Nephron (organoid): ENCODE results near the gene CLEC3B.

Experiments used
- H3K27ac Mint-ChIP-seq, 3 experiments: 2 replicates each; pipeline ENCODE4 v1.8.0; 2020; ENCODE audit warnings: mixed read lengths in 3 of 3, mild to moderate bottlenecking in 2 of 3, moderate library complexity in 1 of 3
- H3K27me3 Mint-ChIP-seq: 2 replicates; pipeline ENCODE4 v1.8.0; 2021; ENCODE audit warnings: low read depth, mild to moderate bottlenecking, moderate library complexity, mixed read lengths
- H3K36me3 Mint-ChIP-seq: 2 replicates; pipeline ENCODE4 v1.8.0; 2020; ENCODE audit warnings: low read depth, mixed read lengths
- H3K4me1 Mint-ChIP-seq: 2 replicates; pipeline ENCODE4 v1.8.0; 2020; ENCODE audit warnings: mixed read lengths
- H3K4me3 Mint-ChIP-seq, 3 experiments: 2 replicates each; pipeline ENCODE4 v1.8.0; 2020; ENCODE audit warnings: mild to moderate bottlenecking in 3 of 3, mixed read lengths in 3 of 3, moderate library complexity in 2 of 3
- H3K9me3 Mint-ChIP-seq: 2 replicates; pipeline ENCODE4 v1.8.0; 2020; ENCODE audit warnings: mixed read lengths
- CTCF ChIP-seq, 3 experiments: fragments of 200-600 bp; sonication (generic); IDR thresholded peaks; one replicate each; pipeline ENCODE4 v1.5.0; 2021; ENCODE audit warnings: antibody characterized with exemption in 3 of 3; ENCODE audit not compliant: unreplicated experiment in 3 of 3

Gene CLEC3B

GRCh38 chr3:45032113-45032512, 6.0 kb downstream of the CLEC3B start:
- H3K4me3 Mint-ChIP-seq = no peak overlapping the region
- TF ChIP-seq CTCF (IDR thresholded peaks at IDR 0.05; ENCODE audit: unreplicated experiment in 3 of 3) = no peak

GRCh38 chr3:45033791-45034190, 7.7 kb downstream of the CLEC3B start:
- Mint-ChIP-seq H3K27me3 (peaks cover 56% of the 10 kb centered on the region), H3K4me1 (peaks cover 24% of the 10 kb centered on the region), H3K4me3 (peak overlapping the region in 2 of 3 experiments; percentile 26 to 60), H3K9me3 (no peaks in the 10 kb centered on the region), H3K27ac (no peak overlapping the region), H3K36me3 (no peaks in the 10 kb centered on the region)
- TF ChIP-seq CTCF (IDR thresholded peaks at IDR 0.05; ENCODE audit: unreplicated experiment in 3 of 3) = no peak

More at GRCh38 chr3:45032113-45032512, 6.0 kb downstream of the CLEC3B start:
- Mint-ChIP-seq H3K9me3 (no peaks in the 10 kb centered on the region), H3K4me1 (peaks cover 20% of the 10 kb centered on the region), H3K27me3 (peaks cover 49% of the 10 kb centered on the region), H3K36me3 (no peaks in the 10 kb centered on the region), H3K27ac (peak overlapping the region in 1 of 3 experiments; percentile 3)

- Mint-ChIP-seq H3K36me3 (no peaks in the 10 kb centered on the region), H3K4me1 (peaks cover 25% of the 10 kb centered on the region), H3K27me3 (peaks cover 54% of the 10 kb centered on the region), H3K9me3 (no peaks in the 10 kb centered on the region), H3K4me3 (peak overlapping the region; percentile 49 to 61 (median 60)), H3K27ac (no peak overlapping the region)
- no peak for TF ChIP-seq CTCF (IDR thresholded peaks at IDR 0.05; ENCODE audit: unreplicated experiment in 3 of 3)
Measured at GRCh38 chr3:45034612-45035252, 8.6 kb downstream of the CLEC3B start.

GRCh38 chr3:45035441-45036301, 9.6 kb downstream of the CLEC3B start:
- H3K4me3 Mint-ChIP-seq = peak overlapping the region; percentile 78 to 83 (median 80)
- no peaks in the 10 kb centered on the region for H3K9me3 Mint-ChIP-seq
- H3K27ac Mint-ChIP-seq = peak overlapping the region in 2 of 3 experiments; percentile 12 to 27
- no peaks in the 10 kb centered on the region for H3K36me3 Mint-ChIP-seq
- peaks cover 25% of the 10 kb centered on the region for H3K4me1 Mint-ChIP-seq
- no peak for TF ChIP-seq CTCF (IDR thresholded peaks at IDR 0.05; ENCODE audit: unreplicated experiment in 3 of 3)
- peaks cover 52% of the 10 kb centered on the region for H3K27me3 Mint-ChIP-seq

GRCh38 chr3:45037720-45038455, 11.8 kb downstream of the CLEC3B start:
- TF ChIP-seq CTCF (IDR thresholded peaks at IDR 0.05; ENCODE audit: unreplicated experiment in 3 of 3) = peak; percentile 92 to 93 (median 92)
- peak overlapping the region in 1 of 3 experiments; percentile 7 for H3K27ac Mint-ChIP-seq
- H3K4me3 Mint-ChIP-seq = peak overlapping the region; percentile 38 to 64 (median 54)
- peaks cover 57% of the 10 kb centered on the region for H3K27me3 Mint-ChIP-seq
- no peaks in the 10 kb centered on the region for H3K9me3 Mint-ChIP-seq
- peaks cover 25% of the 10 kb centered on the region for H3K4me1 Mint-ChIP-seq
- H3K36me3 Mint-ChIP-seq = no peaks in the 10 kb centered on the region
